ENCODE data around the gene SH3D19. TPM values are rescaled to one million over a fixed set of nuclear protein-coding genes. Genes with fewer than 3 reads are reported as not detected.

SH3D19 gene
- total and polyA plus RNA-seq, 2 of the 4 experiments (the other 2 are of a cell fraction): 14.4 to 27.2 TPM

- Histone ChIP-seq H2AFZ (replicated peaks; ENCODE audit: low read length, poor library complexity) (no peak overlapping the region), H3K4me1 (ENCODE audit: control insufficient read depth, insufficient read depth, low read length) (peaks cover 7% of the 10 kb centered on the region), H2BK20ac (ENCODE audit: low read depth, low read length) (no peak overlapping the region), H3K79me1 (ENCODE audit: low read depth in 1 of 2, low read length in 2 of 2) (no peaks in the 10 kb centered on the region), H3K36me3 (ENCODE audit: control insufficient read depth, insufficient read depth, low read length) (peaks cover 13% of the 10 kb centered on the region; the same call in 1 of the 2 replicates), H3K9ac (ENCODE audit: low read depth, low read length) (no peak overlapping the region), H2AK9ac (replicated peaks; ENCODE audit: low read depth, low read length, poor library complexity) (no peak overlapping the region), H3K27me3 (ENCODE audit: control insufficient read depth, insufficient read depth, low read length) (no peaks in the 10 kb centered on the region), H3K9me1 (ENCODE audit: insufficient read depth, low read length) (no peaks in the 10 kb centered on the region), H3K4ac (ENCODE audit: low read depth, low read length) (no peak overlapping the region), H3K4me3 (ENCODE audit: insufficient read depth, low read depth, low read length) (no peak overlapping the region), H3K56ac (ENCODE audit: extremely low read depth, insufficient read depth, low read length) (no peak overlapping the region), H2BK15ac (ENCODE audit: low read depth, low read length) (no peak overlapping the region), H3K9me3 (ENCODE audit: control insufficient read depth, insufficient read depth, low read length) (no peaks in the 10 kb centered on the region), H2AK5ac (ENCODE audit: low read depth, low read length) (no peak overlapping the region), H3K18ac (ENCODE audit: low read depth, low read length) (peak overlapping the region; percentile 39; the same call in 1 of the 2 replicates), H4K5ac (ENCODE audit: low read depth, low read length) (no peak overlapping the region; the same call in 1 of the 2 replicates), H3K27ac (ENCODE audit: insufficient read depth, low read length) (no peak overlapping the region), H3K23ac (ENCODE audit: low read depth, low read length) (no peak overlapping the region), H4K20me1 (ENCODE audit: insufficient read depth, low read length) (no peaks in the 10 kb centered on the region), H3K4me2 (ENCODE audit: low read depth, low read length) (no peak overlapping the region), H3K14ac (replicated peaks; ENCODE audit: low read depth, low read length) (no peak overlapping the region), H4K8ac (ENCODE audit: low read depth in 2 of 2, low read length in 2 of 2) (no peak overlapping the region), H2BK5ac (ENCODE audit: low read depth, low read length, poor library complexity, severe bottlenecking) (no peak overlapping the region), H4K91ac (ENCODE audit: insufficient read depth, low read depth, low read length) (no peak overlapping the region), H2BK120ac (ENCODE audit: low read depth, low read length) (no peak overlapping the region)
- intact Hi-C loops (cut with micrococcal nuclease): loop anchor here (10.0 kb wide), 1 partner anchor 150 kb away; the partner anchor contains the start of gene SH3D19
- dilution Hi-C loops (cut with HindIII; ENCODE audit: low sequenced_read_pairs, unreplicated experiment): no loop called here
- DNase-seq (no peak), ATAC-seq (ENCODE audit: low read depth) (no peak)
- in situ Hi-C loops (cut with MboI; ENCODE audit: low sequenced_read_pairs): no loop called here
- WGBS, 2 experiments (ENCODE audit: extremely low coverage in 2 of 2, insufficient read length in 1 of 2): no CpG with 5 or more reads among the region's 7 CpGs
- ChIA-PET POLR2A (ENCODE audit: unreplicated experiment) (no interaction called here), CTCF (no interaction called here)
- TSS peak; percentile 97 for BruUV-seq (replicated peaks)
- TF ChIP-seq FOS (IDR thresholded peaks at IDR 0.05; ENCODE audit: low read depth, low read length) (no peak), ELK1 (IDR thresholded peaks at IDR 0.05; ENCODE audit: borderline replicate concordance, low read depth, low read length) (no peak), USF2 (IDR thresholded peaks at IDR 0.05; ENCODE audit: low read depth, low read length) (no peak), CTCF (conservative IDR thresholded peaks at IDR 0.05; ENCODE audit: low read depth, low read length) (no peak), BHLHE40 (IDR thresholded peaks at IDR 0.05; ENCODE audit: low read depth, low read length) (no peak), RAD21 (IDR thresholded peaks at IDR 0.05; ENCODE audit: low read length) (no peak), MAZ (IDR thresholded peaks at IDR 0.05; ENCODE audit: borderline replicate concordance, low read depth, low read length) (no peak), RFX5 (IDR thresholded peaks at IDR 0.05; ENCODE audit: low read depth, low read length) (no peak), MXI1 (IDR thresholded peaks at IDR 0.05; ENCODE audit: borderline replicate concordance, low read depth, low read length) (no peak), CHD1 (IDR thresholded peaks at IDR 0.05; ENCODE audit: low read depth, low read length) (no peak), NFE2L2 (IDR thresholded peaks at IDR 0.05; ENCODE audit: low read depth, low read length) (no peak), RCOR1 (IDR thresholded peaks at IDR 0.05; ENCODE audit: insufficient replicate concordance, low read length) (no peak)
Measured at GRCh38 chr4:151175233-151175632, 150.2 kb downstream of the SH3D19 start.
